OCI-LY3 (cell line): Measurements from ENCODE around the gene AEN.

Source experiments
- H2AFZ ChIP-seq: fragments of 200-600, 300-600 bp; shearing (Covaris generic); 2 replicates; pipeline ENCODE4 v1.6.0; 2014; ENCODE audit warnings: antibody characterized with exemption, low read depth, low read length
- H3K27ac ChIP-seq: fragments of 200-600, 300-600 bp; sonication (generic); 2 replicates; pipeline ENCODE4 v1.5.1; 2014; ENCODE audit warnings: mild to moderate bottlenecking, low read length, moderate library complexity, mixed read lengths
- H3K27me3 ChIP-seq: fragments of 200-600, 300-600 bp; sonication (generic); 2 replicates; pipeline ENCODE4 v1.6.1; 2014; ENCODE audit warnings: low read depth, low read length, mixed read lengths
- H3K36me3 ChIP-seq: fragments of 200-600, 300-600 bp; sonication (generic); replicated peaks from 2 replicates; pipeline ENCODE3; 2014; ENCODE audit warnings: low read depth, low read length, mixed read lengths
- H3K4me1 ChIP-seq: fragments of 300-600, 200-600 bp; sonication (generic); 2 replicates; pipeline ENCODE4 v1.6.1; 2014; ENCODE audit warnings: low read length, mixed read lengths
- H3K4me2 ChIP-seq: fragments of 200-600, 300-600 bp; sonication (generic); 2 replicates; pipeline ENCODE4 v1.6.1; 2014; ENCODE audit warnings: low read length, mixed read lengths
- H3K4me3 ChIP-seq: fragments of 300-600, 200-600 bp; sonication (generic); 2 replicates; pipeline ENCODE4 v1.5.1; 2014; ENCODE audit warnings: antibody characterized with exemption, mild to moderate bottlenecking, low read length, moderate library complexity
- H3K79me2 ChIP-seq: fragments of 300-600, 200-600 bp; shearing (Covaris generic); 2 replicates; pipeline ENCODE4 v1.6.1; 2014; ENCODE audit warnings: mild to moderate bottlenecking, low read length, mixed read lengths
- H3K9ac ChIP-seq: fragments of 300-600, 200-600 bp; shearing (Covaris generic); 2 replicates; pipeline ENCODE4 v1.6.0; 2014; ENCODE audit warnings: mild to moderate bottlenecking, low read length, moderate library complexity
- H3K9me3 ChIP-seq: fragments of 200-600, 300-600 bp; shearing (Covaris generic); 2 replicates; pipeline ENCODE4 v1.6.1; 2014; ENCODE audit warnings: low read length, mixed read lengths; ENCODE audit not compliant: insufficient read depth
- H4K20me1 ChIP-seq: fragments of 200-600, 300-600 bp; sonication (generic); 2 replicates; pipeline ENCODE4 v1.6.1; 2016; ENCODE audit warnings: low read length, mixed read lengths; ENCODE audit not compliant: insufficient read depth
- EZH2phosphoT487 ChIP-seq: fragments of 200-600 bp; shearing (Covaris generic); IDR thresholded peaks from 2 replicates; pipeline ENCODE4 v1.6.1; 2018; ENCODE audit warnings: antibody characterized with exemption, mixed run types, low read depth
- TF ChIP-seq, protein P1 (sequence below): fragments of 200-600, 300-600 bp; sonication (generic); IDR thresholded peaks from 2 replicates; pipeline ENCODE4 v1.5.1; 2014; ENCODE audit warnings: antibody characterized with exemption, low read length, low read depth

The AEN gene

DNA sequence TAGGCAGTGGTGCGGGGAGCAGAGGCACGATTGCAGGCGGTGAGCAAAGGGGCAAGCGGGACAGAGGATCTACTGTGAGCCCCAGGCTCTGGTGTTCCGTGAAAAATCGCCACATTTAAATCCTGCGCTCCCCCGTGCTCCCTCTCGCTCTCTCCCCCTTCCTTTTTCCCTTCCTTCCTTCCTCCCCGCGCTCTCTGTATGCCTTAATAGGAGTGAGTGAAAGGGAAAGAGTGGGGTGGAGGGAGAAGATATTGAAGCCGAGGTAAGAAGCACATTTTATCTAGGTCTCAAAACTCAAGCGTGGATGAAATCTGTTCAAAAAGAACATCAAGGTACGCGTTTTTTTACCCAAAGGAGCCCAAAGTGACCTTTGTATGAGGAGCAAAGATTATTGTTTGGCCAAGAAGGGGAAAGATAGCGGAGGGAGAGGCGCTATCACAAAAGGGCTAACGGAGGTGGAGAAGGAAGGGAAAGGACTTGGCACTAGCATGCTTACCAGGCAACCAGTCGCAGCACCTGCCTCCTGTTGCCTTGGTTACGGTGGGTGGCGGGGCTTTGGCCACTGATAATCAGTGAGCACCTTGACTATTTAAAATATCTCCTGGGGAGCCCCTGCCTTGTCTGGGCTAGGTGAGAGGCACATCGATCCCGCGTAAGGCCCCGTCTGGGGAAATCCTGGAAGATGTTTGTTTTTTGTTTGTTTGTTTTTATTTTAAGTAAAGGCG is 14.9 kb upstream of the AEN start:
- no peak overlapping the region for H3K9ac ChIP-seq
- no peaks in the 10 kb centered on the region for H3K79me2 ChIP-seq
- H3K27ac ChIP-seq: no peak overlapping the region
- H3K4me2 ChIP-seq: no peak overlapping the region
- H3K27me3 ChIP-seq: peaks cover 10% of the 10 kb centered on the region; the same call in 1 of the 2 replicates
- H2AFZ ChIP-seq: no peak overlapping the region
- TF ChIP-seq, protein P1, sequence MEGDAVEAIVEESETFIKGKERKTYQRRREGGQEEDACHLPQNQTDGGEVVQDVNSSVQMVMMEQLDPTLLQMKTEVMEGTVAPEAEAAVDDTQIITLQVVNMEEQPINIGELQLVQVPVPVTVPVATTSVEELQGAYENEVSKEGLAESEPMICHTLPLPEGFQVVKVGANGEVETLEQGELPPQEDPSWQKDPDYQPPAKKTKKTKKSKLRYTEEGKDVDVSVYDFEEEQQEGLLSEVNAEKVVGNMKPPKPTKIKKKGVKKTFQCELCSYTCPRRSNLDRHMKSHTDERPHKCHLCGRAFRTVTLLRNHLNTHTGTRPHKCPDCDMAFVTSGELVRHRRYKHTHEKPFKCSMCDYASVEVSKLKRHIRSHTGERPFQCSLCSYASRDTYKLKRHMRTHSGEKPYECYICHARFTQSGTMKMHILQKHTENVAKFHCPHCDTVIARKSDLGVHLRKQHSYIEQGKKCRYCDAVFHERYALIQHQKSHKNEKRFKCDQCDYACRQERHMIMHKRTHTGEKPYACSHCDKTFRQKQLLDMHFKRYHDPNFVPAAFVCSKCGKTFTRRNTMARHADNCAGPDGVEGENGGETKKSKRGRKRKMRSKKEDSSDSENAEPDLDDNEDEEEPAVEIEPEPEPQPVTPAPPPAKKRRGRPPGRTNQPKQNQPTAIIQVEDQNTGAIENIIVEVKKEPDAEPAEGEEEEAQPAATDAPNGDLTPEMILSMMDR: no peak
- H3K36me3 ChIP-seq: no peaks in the 10 kb centered on the region
- H4K20me1 ChIP-seq: no peaks in the 10 kb centered on the region
- H3K9me3 ChIP-seq: no peaks in the 10 kb centered on the region
- peaks cover 41% of the 10 kb centered on the region for H3K4me1 ChIP-seq
- no peak overlapping the region for H3K4me3 ChIP-seq

DNA sequence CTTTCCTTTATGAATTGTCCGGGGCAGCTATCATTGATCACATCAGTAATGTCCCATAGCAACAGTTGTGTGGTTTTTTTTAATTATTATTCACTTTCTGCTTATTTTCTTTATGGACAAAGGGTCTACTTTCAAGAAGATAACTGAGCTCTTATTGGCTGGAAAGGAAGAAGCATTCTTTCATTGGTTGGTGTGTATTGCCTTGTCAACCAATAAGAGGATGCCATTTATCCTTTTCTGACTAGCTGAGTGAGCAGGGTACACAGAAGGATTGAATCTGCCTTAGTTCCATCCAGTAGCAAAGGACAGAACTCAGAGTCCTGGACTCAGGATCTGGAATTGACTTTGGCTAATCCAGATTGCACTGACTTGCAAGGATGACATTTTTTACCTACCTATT is 13.2 kb upstream of the AEN start:
- Histone ChIP-seq H3K27ac (no peak overlapping the region), H3K36me3 (no peaks in the 10 kb centered on the region), H4K20me1 (no peaks in the 10 kb centered on the region), H3K4me1 (peaks cover 57% of the 10 kb centered on the region), H3K9ac (no peak overlapping the region), H2AFZ (no peak overlapping the region), H3K4me2 (no peak overlapping the region), H3K4me3 (no peak overlapping the region), H3K9me3 (no peaks in the 10 kb centered on the region), H3K27me3 (peaks cover 10% of the 10 kb centered on the region; the same call in 1 of the 2 replicates), H3K79me2 (no peaks in the 10 kb centered on the region)
- TF ChIP-seq, protein P1: no peak
- no peak for TF ChIP-seq EZH2phosphoT487

DNA sequence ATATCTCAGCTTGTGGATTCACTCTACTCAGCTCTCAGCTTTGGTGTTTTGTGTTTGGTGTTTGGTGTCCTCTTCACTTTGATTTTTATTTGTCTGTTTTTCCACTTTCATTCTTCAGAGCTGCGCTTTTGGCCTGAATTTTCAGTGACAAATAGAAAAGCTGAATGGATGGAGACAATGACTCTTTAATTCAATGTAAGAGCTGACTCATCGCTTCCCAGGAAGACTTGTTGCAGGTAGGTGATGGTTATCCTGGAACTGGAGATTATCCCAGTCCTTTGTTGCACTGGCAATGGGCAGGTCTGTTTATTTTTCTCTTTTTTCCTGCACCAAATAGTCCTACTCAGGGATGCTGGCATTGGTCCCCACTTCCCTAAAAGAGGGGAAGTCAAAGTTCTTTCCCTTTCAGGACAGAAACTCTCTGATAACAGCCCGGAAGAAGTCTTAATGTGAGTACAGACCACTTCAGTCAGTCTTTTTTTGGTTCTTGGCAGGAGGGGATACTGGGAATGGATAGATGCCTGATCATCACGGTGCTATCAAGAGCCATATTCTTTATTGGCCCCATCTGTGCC is 12.4 kb upstream of the AEN start:
- Histone ChIP-seq H3K27ac (no peak overlapping the region), H3K79me2 (peaks cover 5% of the 10 kb centered on the region), H2AFZ (no peak overlapping the region), H3K4me3 (no peak overlapping the region), H3K9ac (no peak overlapping the region), H3K36me3 (no peaks in the 10 kb centered on the region), H3K27me3 (peaks cover 10% of the 10 kb centered on the region; the same call in 1 of the 2 replicates), H3K4me2 (peak overlapping the region; percentile 15; the same call in 1 of the 2 replicates), H4K20me1 (no peaks in the 10 kb centered on the region), H3K4me1 (peaks cover 64% of the 10 kb centered on the region), H3K9me3 (no peaks in the 10 kb centered on the region)
- TF ChIP-seq EZH2phosphoT487: no peak

DNA sequence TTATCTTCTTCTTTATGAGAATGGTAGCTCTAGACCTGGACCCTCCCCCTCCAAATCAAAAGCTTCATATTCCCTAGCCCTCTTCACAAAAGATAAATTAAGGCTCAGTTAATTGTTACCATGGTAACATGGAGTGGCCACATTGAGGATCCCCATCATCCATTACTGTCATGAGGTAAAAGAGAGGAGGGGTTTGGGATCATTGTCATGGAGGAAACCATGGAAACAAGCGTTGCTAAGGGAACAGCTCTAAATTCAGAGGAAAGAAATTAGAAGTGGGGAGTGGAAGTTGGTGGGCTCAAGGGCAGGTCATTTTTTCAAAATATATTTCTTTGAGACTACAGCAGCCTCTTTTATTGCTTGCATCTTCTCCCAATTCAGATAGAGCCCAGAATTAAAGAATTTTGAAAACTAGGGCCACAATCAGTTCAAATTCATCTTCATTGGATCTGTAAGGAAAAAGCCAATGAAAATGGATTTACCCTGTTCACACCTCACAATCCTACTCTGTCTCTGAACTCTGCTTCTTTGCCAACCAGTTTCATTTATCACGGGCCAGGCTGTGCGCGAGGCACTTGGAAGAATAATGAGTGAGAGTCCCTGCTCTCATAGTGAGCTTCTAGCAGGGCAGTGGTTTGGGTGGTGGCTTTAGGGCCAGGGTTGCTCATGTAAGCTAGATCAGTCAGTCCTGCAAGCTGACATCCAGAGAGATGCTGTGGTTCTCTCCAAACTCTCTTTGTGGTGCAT is 11.6 kb upstream of the AEN start:
- TF ChIP-seq, protein P1: no peak
- TF ChIP-seq EZH2phosphoT487: no peak
- peaks cover 10% of the 10 kb centered on the region; the same call in 1 of the 2 replicates for H3K27me3 ChIP-seq
- H3K4me2 ChIP-seq: no peak overlapping the region
- 0 out of 2 replicates have a peak overlapping the region, but pooled peaks have one; percentile 3 for H3K27ac ChIP-seq
- no peak overlapping the region for H2AFZ ChIP-seq
- no peak overlapping the region for H3K9ac ChIP-seq
- no peaks in the 10 kb centered on the region for H3K9me3 ChIP-seq
- H3K4me3 ChIP-seq: no peak overlapping the region
- no peaks in the 10 kb centered on the region for H3K36me3 ChIP-seq
- peaks cover 73% of the 10 kb centered on the region for H3K4me1 ChIP-seq
- H4K20me1 ChIP-seq: no peaks in the 10 kb centered on the region
- H3K79me2 ChIP-seq: peaks cover 7% of the 10 kb centered on the region
